OCI-LY7 (cell line): ENCODE measurements around the gene MTMR10. TPM values are rescaled to one million over a fixed set of nuclear protein-coding genes. Genes with fewer than 3 reads are reported as not detected.

ENCODE experiments used
- BruUV-seq: library from RNA; stranded (reverse); fragments of 400-500 nt; replicated peaks from 2 replicates; lab custom pipeline; 2021; lab: Mats Ljungman, UMichigan
- CTCF ChIA-PET: fragments of 300-600 bp; sonication (Branson Sonifier 250); formaldehyde crosslinking; loops from one replicate; lab custom pipeline; 2022; ENCODE audit warnings: antibody characterized with exemption; ENCODE audit not compliant: unreplicated experiment; lab: Charles Lee
- POLR2A ChIA-PET: fragments of 300-600 bp; sonication (Branson Sonifier 250); formaldehyde crosslinking; loops from one replicate; lab custom pipeline; 2022; ENCODE audit warnings: antibody characterized with exemption; lab: Charles Lee
- DNase-seq: peaks from one replicate; pipeline ENCODE4 v3.0.0-alpha.2; 2015; ENCODE audit warnings: low spot score
- H2AFZ ChIP-seq: fragments of 200-600 bp; sonication (generic), shearing (Covaris generic); 2 replicates; pipeline ENCODE4 v1.6.1; 2014; ENCODE audit warnings: mild to moderate bottlenecking, antibody characterized with exemption, low read length, moderate library complexity
- H3K27ac ChIP-seq: fragments of 200-600 bp; sonication (generic); 2 replicates; pipeline ENCODE4 v1.5.1; 2014; ENCODE audit warnings: mixed run types, low read depth, mild to moderate bottlenecking, moderate library complexity, low read length, inconsistent platforms; ENCODE audit not compliant: poor library complexity, severe bottlenecking
- H3K36me3 ChIP-seq: fragments of 200-600 bp; sonication (generic); 2 replicates; pipeline ENCODE4 v1.6.1; 2014; ENCODE audit warnings: mild to moderate bottlenecking, antibody characterized with exemption, low read length, moderate library complexity, mixed read lengths; ENCODE audit not compliant: insufficient read depth
- H3K4me1 ChIP-seq: fragments of 200-600 bp; sonication (generic); 2 replicates; pipeline ENCODE4 v1.5.1; 2014; ENCODE audit warnings: mild to moderate bottlenecking, low read length; ENCODE audit not compliant: insufficient read depth, poor library complexity, severe bottlenecking
- H3K4me2 ChIP-seq: fragments of 200-600 bp; sonication (generic); 2 replicates; pipeline ENCODE4 v1.6.1; 2014; ENCODE audit warnings: mild to moderate bottlenecking, low read length
- H3K4me3 ChIP-seq: fragments of 200-600 bp; sonication (generic); 2 replicates; pipeline ENCODE4 v1.5.1; 2014; ENCODE audit warnings: mild to moderate bottlenecking, low read depth, low read length; ENCODE audit not compliant: poor library complexity, severe bottlenecking
- H3K79me2 ChIP-seq: fragments of 200-600 bp; sonication (generic); 2 replicates; pipeline ENCODE4 v1.6.1; 2016; ENCODE audit warnings: low read depth, mild to moderate bottlenecking, low read length, moderate library complexity, mixed read lengths; ENCODE audit not compliant: insufficient read depth
- H3K9me2 ChIP-seq: fragments of 200-600 bp; sonication (generic); 2 replicates; pipeline ENCODE4 v1.6.1; 2016; ENCODE audit warnings: mild to moderate bottlenecking, low read length, mixed read lengths; ENCODE audit not compliant: insufficient read depth
- H3K9me3 ChIP-seq: fragments of 200-600 bp; sonication (generic); 2 replicates; pipeline ENCODE4 v1.6.1; 2014; ENCODE audit warnings: mild to moderate bottlenecking, mixed run types, low read length, mixed read lengths
- H4K20me1 ChIP-seq: fragments of 200-600 bp; sonication (generic); 2 replicates; pipeline ENCODE4 v1.6.1; 2014; ENCODE audit warnings: mild to moderate bottlenecking, antibody characterized with exemption, low read length, moderate library complexity, mixed read lengths; ENCODE audit not compliant: insufficient read depth
- CTCF ChIP-seq: fragments of 200-600 bp; sonication (generic); conservative IDR thresholded peaks from 2 replicates; pipeline ENCODE4 v1.5.1; 2014; ENCODE audit warnings: mild to moderate bottlenecking, antibody characterized with exemption, low read length, moderate library complexity, mixed read lengths
- EZH2phosphoT487 ChIP-seq: fragments of 200-600 bp; sonication (generic); IDR thresholded peaks from 2 replicates; pipeline ENCODE4 v1.6.1; 2018; ENCODE audit warnings: low read depth, borderline replicate concordance, mild to moderate bottlenecking, mixed run types, antibody characterized with exemption, low read length, moderate library complexity, mixed read lengths
- intact Hi-C: fragments of 100-400 bp; cut with micrococcal nuclease; formaldehyde crosslinking; loops from one replicate; pipeline ENCODE4 v1.10.0; 2022; ENCODE audit not compliant: unreplicated experiment
- total RNA-seq, 2 experiments: library from RNA; depleted of rRNA in 1 of 2; stranded (reverse); fragments of >200 nt in 1 of 2; shearing (Covaris generic) in 1 of 2; gene quantifications; 2 replicates each; pipeline ENCODE4 v1.2.3, GENCODE V29; 2014 to 2022

MTMR10 gene
- total RNA-seq, 2 experiments from 2014 or later: 10.5 to 15.4 TPM

DNA sequence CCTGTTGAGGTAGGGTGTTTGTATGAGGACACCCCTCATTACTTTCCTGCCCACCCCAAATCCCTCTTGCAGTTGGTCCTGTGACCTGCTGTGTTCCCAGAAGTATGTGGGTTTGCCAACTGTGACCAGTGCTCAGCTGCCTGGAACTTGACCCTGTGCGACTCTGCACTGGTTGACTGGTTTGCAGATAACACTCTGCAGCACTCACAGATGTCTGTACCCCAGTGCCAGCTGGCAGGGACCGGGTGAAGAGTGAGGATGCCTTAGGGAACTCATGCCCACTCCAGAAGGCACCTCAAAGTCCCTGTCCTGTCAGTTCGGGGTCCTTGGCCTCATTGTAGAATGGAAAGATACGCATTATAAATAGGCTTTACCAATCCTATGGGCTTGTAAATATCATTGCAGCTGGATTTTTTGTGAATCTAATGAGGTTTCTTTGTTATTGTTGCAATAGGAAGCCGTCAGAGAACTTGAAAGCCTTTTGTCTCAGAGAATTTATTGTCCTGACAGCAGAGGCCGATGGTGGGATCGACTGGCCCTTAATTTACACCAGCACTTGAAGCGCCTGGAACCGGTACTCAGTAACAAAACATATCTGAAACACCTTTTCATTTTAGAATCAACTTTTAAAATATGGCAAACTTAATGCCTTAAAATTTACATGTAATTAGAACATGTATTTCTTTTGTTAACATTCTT, 69.5 kb downstream of the MTMR10 start:
- no peaks in the 10 kb centered on the region for H3K9me2 ChIP-seq
- no peak overlapping the region for H3K4me3 ChIP-seq
- H3K9me3 ChIP-seq: no peaks in the 10 kb centered on the region
- no peak overlapping the region for H3K27ac ChIP-seq
- ChIA-PET CTCF (no interaction called here), POLR2A (no interaction called here)
- peak overlapping the region; percentile 3; the same call in 1 of the 2 replicates for H3K4me2 ChIP-seq
- H4K20me1 ChIP-seq: no peaks in the 10 kb centered on the region
- H3K79me2 ChIP-seq: no peaks in the 10 kb centered on the region
- no TSS peak for BruUV-seq
- intact Hi-C loops: no loop called here
- TF ChIP-seq EZH2phosphoT487 (no peak), CTCF (no peak)
- no peak for DNase-seq
- H3K4me1 ChIP-seq: peaks cover 10% of the 10 kb centered on the region
- H2AFZ ChIP-seq: no peak overlapping the region
- peaks cover 82% of the 10 kb centered on the region for H3K36me3 ChIP-seq

GRCh38 chr15:30921106-30921505, 70.3 kb downstream of the MTMR10 start:
- ChIA-PET CTCF (no interaction called here), POLR2A (no interaction called here)
- Histone ChIP-seq H3K9me2 (no peaks in the 10 kb centered on the region), H4K20me1 (no peaks in the 10 kb centered on the region), H3K9me3 (no peaks in the 10 kb centered on the region), H3K79me2 (no peaks in the 10 kb centered on the region), H3K4me1 (peaks cover 10% of the 10 kb centered on the region), H3K27ac (no peak overlapping the region), H3K4me3 (no peak overlapping the region), H3K36me3 (peaks cover 77% of the 10 kb centered on the region), H3K4me2 (no peak overlapping the region), H2AFZ (no peak overlapping the region)
- no peak for DNase-seq
- intact Hi-C loops: no loop called here
- TF ChIP-seq CTCF (no peak), EZH2phosphoT487 (no peak)
- no TSS peak for BruUV-seq

DNA sequence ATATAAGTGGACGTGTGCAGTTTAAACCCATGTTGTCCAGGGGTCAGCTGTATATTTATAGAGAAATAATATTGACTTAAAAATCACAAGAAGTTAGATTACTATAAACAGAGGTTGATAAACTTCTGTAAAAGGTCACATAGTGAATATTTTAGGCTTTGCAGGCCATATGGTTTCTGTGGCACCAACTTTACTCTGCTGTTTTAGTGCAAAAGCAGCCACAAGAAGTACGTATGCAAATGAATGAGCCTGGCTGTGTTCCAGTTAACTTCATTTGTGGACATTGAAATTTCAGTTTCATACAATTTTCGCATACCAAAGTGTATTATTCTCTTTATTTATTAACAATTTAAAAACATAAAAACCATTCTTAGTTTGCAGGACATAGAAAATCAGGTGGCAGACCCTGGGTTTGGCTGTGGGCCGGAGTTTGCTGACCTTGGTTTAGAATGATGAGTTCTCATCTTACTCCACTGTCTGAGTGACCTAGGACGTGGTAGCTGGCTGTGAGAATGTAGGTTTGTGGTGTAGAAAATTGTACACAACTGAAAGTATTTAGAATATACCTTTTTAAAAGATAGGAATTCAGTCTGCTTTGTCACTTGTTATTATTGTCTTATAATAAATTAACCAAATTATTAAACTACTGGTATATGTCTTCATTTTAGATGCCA, 71.4 kb downstream of the MTMR10 start:
- ChIA-PET CTCF (no interaction called here), POLR2A (interaction anchor here (0.7 to 1.5 kb wide), 4 partner anchors 17 to 1106 kb away, joined by 3 to 4 read pairs (median 4); no protein-coding TSS in a partner anchor)
- Histone ChIP-seq H4K20me1 (no peaks in the 10 kb centered on the region), H3K4me3 (no peak overlapping the region), H3K36me3 (peaks cover 78% of the 10 kb centered on the region), H2AFZ (no peak overlapping the region), H3K9me2 (no peaks in the 10 kb centered on the region), H3K4me2 (peak overlapping the region; percentile 6; the same call in 1 of the 2 replicates), H3K79me2 (no peaks in the 10 kb centered on the region), H3K4me1 (peaks cover 10% of the 10 kb centered on the region), H3K27ac (no peak overlapping the region), H3K9me3 (no peaks in the 10 kb centered on the region)
- intact Hi-C loops: no loop called here
- no TSS peak for BruUV-seq
- TF ChIP-seq EZH2phosphoT487 (no peak), CTCF (no peak)
- no peak for DNase-seq
